Subcutaneous abdominal adipose tissue (tissue), 5 donors: Measurements from ENCODE around the gene JUP.

ENCODE experiments used
- H3K27ac ChIP-seq: one replicate; pipeline ENCODE4 v1.7.0; 2013; ENCODE audit warnings: low read depth, mild to moderate bottlenecking, inconsistent platforms, low read length, moderate library complexity
- H3K27me3 ChIP-seq, 5 donors: one replicate each; pipeline ENCODE4 v1.7.0; 2013; ENCODE audit warnings: low read length in 5 of 5, inconsistent platforms in 1 of 5; ENCODE audit not compliant: control insufficient read depth in 5 of 5, insufficient read depth in 4 of 5
- H3K36me3 ChIP-seq, 5 donors: one replicate each; pipeline ENCODE4 v1.7.0; 2013; ENCODE audit warnings: low read length in 5 of 5; ENCODE audit not compliant: control insufficient read depth in 5 of 5, insufficient read depth in 5 of 5
- H3K4me1 ChIP-seq, 5 donors: one replicate each; pipeline ENCODE4 v1.7.0; 2013; ENCODE audit warnings: low read length in 5 of 5, mild to moderate bottlenecking in 3 of 5, moderate library complexity in 1 of 5; ENCODE audit not compliant: control insufficient read depth in 5 of 5, insufficient read depth in 5 of 5
- H3K4me3 ChIP-seq, 5 donors: one replicate each; pipeline ENCODE4 v1.7.0; 2013; ENCODE audit warnings: low read length in 5 of 5, low read depth in 1 of 5
- H3K9ac ChIP-seq, 5 donors: one replicate each; pipeline ENCODE4 v1.7.0; 2013; ENCODE audit warnings: low read length in 5 of 5, mild to moderate bottlenecking in 4 of 5, moderate library complexity in 3 of 5
- H3K9me3 ChIP-seq, 5 donors: one replicate each; pipeline ENCODE4 v1.7.0; 2013; ENCODE audit warnings: low read length in 5 of 5; ENCODE audit not compliant: control insufficient read depth in 5 of 5
- donor health status: healthy.
- donor health status: healthy.
- donor health status: healthy.
- donor health status: healthy.
- donor health status: healthy.

Gene JUP

GRCh38 chr17:41711669-41712400 is 74.7 kb downstream of the JUP start, which contains the start of gene GAST:
GAST (plus strand) TSS chr17:41712331; CDS start chr17:41715437, 3,106 bp downstream.
- no peak within 1 kb of the TSS for H3K9ac ChIP-seq
- no peaks in the 10 kb centered on the region for H3K9me3 ChIP-seq
- H3K4me3 ChIP-seq, result no peak within 1 kb of the TSS
- peaks cover 0 to 5% (median 3%) of the 10 kb centered on the region in 5 donors for H3K27me3 ChIP-seq
- H3K36me3 ChIP-seq, result no peaks in the 10 kb centered on the region
- H3K4me1 ChIP-seq, result peaks cover 0 to 5% (median 0%) of the 10 kb centered on the region in 5 donors
- H3K27ac ChIP-seq, result no peak within 1 kb of the TSS

GRCh38 chr17:41710472-41711090 is 75.9 kb downstream of the JUP start:
- no peaks in the 10 kb centered on the region for H3K36me3 ChIP-seq
- H3K27me3 ChIP-seq, result peaks cover 0 to 5% (median 3%) of the 10 kb centered on the region in 5 donors
- no peaks in the 10 kb centered on the region for H3K4me1 ChIP-seq
- no peaks in the 10 kb centered on the region for H3K9me3 ChIP-seq
- H3K4me3 ChIP-seq, result no peak overlapping the region
- H3K9ac ChIP-seq, result no peak overlapping the region
- no peak overlapping the region for H3K27ac ChIP-seq

- H3K4me1 ChIP-seq, result no peaks in the 10 kb centered on the region
- no peak overlapping the region for H3K4me3 ChIP-seq
- H3K27ac ChIP-seq, result no peak overlapping the region
- no peaks in the 10 kb centered on the region for H3K36me3 ChIP-seq
- no peak overlapping the region for H3K9ac ChIP-seq
- H3K27me3 ChIP-seq, result peaks cover 0 to 5% (median 3%) of the 10 kb centered on the region in 5 donors
- H3K9me3 ChIP-seq, result no peaks in the 10 kb centered on the region
Observed at GRCh38 chr17:41707803-41708669, 78.5 kb downstream of the JUP start.

GRCh38 chr17:41705271-41705991 is 81.1 kb downstream of the JUP start:
- no peaks in the 10 kb centered on the region for H3K36me3 ChIP-seq
- H3K27ac ChIP-seq, result no peak overlapping the region
- no peak overlapping the region for H3K9ac ChIP-seq

More at GRCh38 chr17:41705271-41705991, 81.1 kb downstream of the JUP start:
- Histone ChIP-seq H3K27me3 (no peaks in the 10 kb centered on the region), H3K4me1 (no peaks in the 10 kb centered on the region), H3K9me3 (no peaks in the 10 kb centered on the region), H3K4me3 (no peak overlapping the region)
